MM.1S (cell line): ENCODE data around the gene IGF1R.

Source experiments
- CTCF ChIP-seq: fragments of 300-600 bp; sonication (generic); IDR thresholded peaks from 2 replicates; pipeline ENCODE4 v1.5.1; 2016; ENCODE audit warnings: antibody characterized with exemption, low read length, mixed read lengths
- EZH2 ChIP-seq: fragments of 300-600 bp; sonication (generic); optimal IDR thresholded peaks from 2 replicates; pipeline ENCODE3; 2017; ENCODE audit warnings: low read depth, mild to moderate bottlenecking, antibody characterized with exemption, low read length, mixed read lengths
- EZH2phosphoT487 ChIP-seq: fragments of 300-600 bp; sonication (generic); IDR thresholded peaks from 2 replicates; pipeline ENCODE4 v1.6.1; 2018; ENCODE audit warnings: antibody characterized with exemption, low read length

DNA sequence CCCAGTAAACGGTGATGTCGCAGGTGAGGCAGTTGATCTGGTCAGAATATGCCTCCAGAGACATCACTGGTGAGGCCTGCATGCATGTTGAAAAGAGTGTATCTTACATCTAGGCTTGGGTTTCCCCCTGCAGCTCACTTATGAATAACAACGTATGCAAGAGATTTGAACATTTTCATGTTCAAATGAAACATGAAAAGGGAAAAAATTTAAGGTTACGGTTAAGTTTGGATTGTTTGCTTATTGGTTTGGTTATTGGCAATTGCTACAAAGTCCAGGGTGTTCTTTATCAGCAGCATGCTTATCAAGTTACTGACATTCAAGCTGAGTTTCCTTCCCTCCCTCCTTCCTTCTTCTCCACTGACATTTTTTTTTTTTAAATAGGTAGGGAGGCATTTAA is 123.2 kb downstream of the IGF1R start:
- TF ChIP-seq EZH2phosphoT487 (no peak), EZH2 (no peak), CTCF (no peak)
